HepG2 (cell line): ENCODE results near the gene GPS1. TPM values are rescaled to one million over a fixed set of nuclear protein-coding genes. Genes with fewer than 3 reads are reported as not detected.

ENCODE experiments used
- CTCF ChIP-seq: sonication (generic); formaldehyde crosslinking; IDR thresholded peaks from 2 replicates; pipeline ENCODE4 v1.5.0; 2020; ENCODE audit warnings: mild to moderate bottlenecking, missing genetic modification reagents, moderate library complexity
- E2F2 ChIP-seq: sonication (generic); formaldehyde crosslinking; IDR thresholded peaks from 2 replicates; pipeline ENCODE4 v1.4.0; 2020; ENCODE audit warnings: missing genetic modification reagents, borderline replicate concordance
- ETS1 ChIP-seq: sonication (generic); formaldehyde crosslinking; IDR thresholded peaks from 2 replicates; pipeline ENCODE4 v1.4.0; 2020; ENCODE audit warnings: missing genetic modification reagents
- EZH2 ChIP-seq: conservative IDR thresholded peaks from 2 replicates; pipeline ENCODE4 v1.6.1; 2012; ENCODE audit warnings: mild to moderate bottlenecking, low read depth, low read length, moderate library complexity
- HNF4A ChIP-seq: sonication (generic); formaldehyde crosslinking; IDR thresholded peaks from 2 replicates; pipeline ENCODE4 v1.4.0; 2020; ENCODE audit warnings: missing genetic modification reagents
- JARID2 ChIP-seq: sonication (generic); formaldehyde crosslinking; IDR thresholded peaks from 2 replicates; pipeline ENCODE4 v1.8.1; 2023; ENCODE audit warnings: missing genetic modification reagents, inconsistent platforms; ENCODE audit not compliant: insufficient replicate concordance
- PRDM10 ChIP-seq: sonication (generic); formaldehyde crosslinking; IDR thresholded peaks from 2 replicates; pipeline ENCODE4 v1.4.0; 2020; ENCODE audit warnings: low read depth, missing genetic modification reagents
- PTBP1 ChIP-seq: fragments of 200-400 bp; formaldehyde crosslinking; IDR thresholded peaks from 2 replicates; pipeline ENCODE4 v1.6.1; 2018; ENCODE audit warnings: low read length, low read depth; ENCODE audit not compliant: poor library complexity, severe bottlenecking
- RAD21 ChIP-seq: fragments of 450-650 bp; formaldehyde crosslinking; IDR thresholded peaks from 2 replicates; pipeline ENCODE4 v1.5.0; 2020; ENCODE audit warnings: mild to moderate bottlenecking
- SNAI1 ChIP-seq: sonication (generic); formaldehyde crosslinking; IDR thresholded peaks from 2 replicates; pipeline ENCODE4 v1.5.0; 2020; ENCODE audit warnings: mild to moderate bottlenecking, missing genetic modification reagents, borderline replicate concordance
- SUZ12 ChIP-seq: fragments of 150-350 bp; IDR thresholded peaks from 2 replicates; pipeline ENCODE4 v1.6.1; 2014; ENCODE audit warnings: low read depth, low read length
- TFE3 ChIP-seq: IDR thresholded peaks from 2 replicates; pipeline ENCODE4 v1.6.1; 2016
- ZBTB26 ChIP-seq: IDR thresholded peaks from 2 replicates; pipeline ENCODE4 v1.6.1; 2016; ENCODE audit warnings: missing compliant biosample characterization, missing genetic modification reagents, borderline replicate concordance
- ZBTB38 ChIP-seq: sonication (generic); formaldehyde crosslinking; IDR thresholded peaks from 2 replicates; pipeline ENCODE4 v1.5.1; 2020; ENCODE audit warnings: mild to moderate bottlenecking, missing genetic modification reagents
- ZNF274 ChIP-seq: sonication (generic); formaldehyde crosslinking; IDR thresholded peaks from 2 replicates; pipeline ENCODE4 v1.5.1; 2020; ENCODE audit warnings: mild to moderate bottlenecking, missing genetic modification reagents
- ZNF549 ChIP-seq: sonication (generic); formaldehyde crosslinking; IDR thresholded peaks from 2 replicates; pipeline ENCODE4 v1.5.0; 2020; ENCODE audit warnings: missing genetic modification reagents
- ZNF713 ChIP-seq: sonication (generic); formaldehyde crosslinking; IDR thresholded peaks from 2 replicates; pipeline ENCODE4 v1.4.0; 2020; ENCODE audit warnings: mild to moderate bottlenecking, missing genetic modification reagents
- ZNF792 ChIP-seq: IDR thresholded peaks from 2 replicates; pipeline ENCODE4 v1.6.1; 2016
- polyA plus RNA-seq, 8 experiments: library from polyadenylated mRNA; depleted of rRNA in 3 of 8; stranded (reverse) in 7 of 8; unstranded in 1 of 8; fragments of >200 nt; fragmentation: Illumina TruSeq in 4 of 8; extraction: Trizol in 4 of 8; gene quantifications; 2 replicates each; pipeline versions ENCODE4 v1.2.1 to v1.2.3, GENCODE V29; 2011 to 2016; ENCODE audit warnings: low read depth in 4 of 8, missing spikeins in 1 of 8, mixed read lengths in 1 of 8; ENCODE audit not compliant: insufficient read depth in 1 of 8
- total RNA-seq, 5 experiments: library from RNA; depleted of rRNA; stranded (reverse); fragments of >200 nt; fragmentation: Illumina TruSeq; extraction: Trizol; gene quantifications; 2 replicates each; pipeline ENCODE4 v1.2.3, GENCODE V29; 2016; ENCODE audit warnings: low read depth in 1 of 5

GPS1 gene
- total and polyA plus RNA-seq, 2 of the 13 experiments (the other 11 are each of a cell fraction or from before 2014, with no cell fraction given), result 124 to 128 TPM

- TF ChIP-seq PRDM10, result no peak
- TF ChIP-seq HNF4A, result peak; percentile 95
- TF ChIP-seq TFE3 (CRISPR knock-in tag), result peak; percentile 68; the same call in 1 of the 2 replicates
- no peak for TF ChIP-seq ZNF549
- no peak for TF ChIP-seq ZBTB26 (CRISPR knock-in tag)
- TF ChIP-seq ZNF274 (CRISPR knock-in tag), result peak; percentile 71
- TF ChIP-seq ETS1, result no peak
- TF ChIP-seq EZH2, result no peak
- TF ChIP-seq ZNF713 (CRISPR knock-in tag), result no peak; the same call in 1 of the 2 replicates
- peak; percentile 52; the same call in 1 of the 2 replicates for TF ChIP-seq SNAI1
- no peak for TF ChIP-seq SUZ12
- peak; percentile 52 for TF ChIP-seq RAD21 (CRISPR knock-in tag)
- TF ChIP-seq JARID2 (CRISPR knock-in tag), result no peak
- TF ChIP-seq E2F2 (CRISPR knock-in tag), result no peak
- no peak for TF ChIP-seq PTBP1
- peak; percentile 73; the same call in 1 of the 2 replicates for TF ChIP-seq ZNF792
- TF ChIP-seq ZBTB38 (CRISPR knock-in tag), result peak; percentile 96
- peak; percentile 53 for TF ChIP-seq CTCF (CRISPR knock-in tag)
Measured at GRCh38 chr17:82056729-82057621, 5.3 kb downstream of the GPS1 start (continued).
